K562 (cell line): ENCODE results near the gene CYP2D6. TPM values are rescaled to one million over a fixed set of nuclear protein-coding genes. Genes with fewer than 3 reads are reported as not detected.

Source experiments
- ATF3 ChIP-seq, 2 experiments: fragments of 450-650 bp in 1 of 2; sonication (generic) in 1 of 2; formaldehyde crosslinking in 1 of 2; IDR thresholded peaks in 1 of 2; conservative IDR thresholded peaks in 1 of 2; 2 replicates each; pipeline versions ENCODE4 v1.6.1 to v1.8.1; 2016 to 2023; ENCODE audit warnings: mild to moderate bottlenecking in 2 of 2, moderate library complexity in 2 of 2, inconsistent platforms in 1 of 2, missing genetic modification reagents in 1 of 2
- CREB1 ChIP-seq, 2 experiments: sonication (generic) in 1 of 2; formaldehyde crosslinking in 1 of 2; IDR thresholded peaks; 2 replicates each; pipeline versions ENCODE4 v1.6.1 to v1.8.0; 2012 to 2022; ENCODE audit warnings: inconsistent platforms in 1 of 2, mild to moderate bottlenecking in 1 of 2, missing genetic modification reagents in 1 of 2, moderate library complexity in 1 of 2
- CREB3 ChIP-seq: fragments of 450-650 bp; conservative IDR thresholded peaks from 2 replicates; pipeline ENCODE4 v1.6.1; 2016; ENCODE audit warnings: missing genetic modification characterization, low read depth, mild to moderate bottlenecking, missing compliant biosample characterization, moderate library complexity
- GTF2E2 ChIP-seq: fragments of 200-800 bp; sonication (Bioruptor generic); IDR thresholded peaks from 2 replicates; pipeline ENCODE4 v1.6.1; 2016; ENCODE audit warnings: missing genetic modification characterization, missing compliant biosample characterization
- ID3 ChIP-seq, 2 experiments: fragments of 250-450 bp in 1 of 2; fragments of 450-650 bp in 1 of 2; sonication (Bioruptor Pico) in 1 of 2; IDR thresholded peaks; 2 replicates each; pipeline versions ENCODE4 v1.6.1 to v1.8.0; 2016 to 2021; ENCODE audit warnings: mild to moderate bottlenecking in 2 of 2, moderate library complexity in 2 of 2, missing compliant biosample characterization in 1 of 2, missing genetic modification characterization in 1 of 2
- IRF9 ChIP-seq: fragments of 450-650 bp; IDR thresholded peaks from 2 replicates; pipeline ENCODE4 v1.6.1; 2016; ENCODE audit warnings: missing biosample characterization, missing genetic modification characterization
- KDM4B ChIP-seq, 2 experiments: fragments of 450-650 bp in 1 of 2; sonication (generic) in 1 of 2; IDR thresholded peaks; 2 replicates each; pipeline ENCODE4 v1.6.1; 2016 to 2017; ENCODE audit warnings: borderline replicate concordance in 2 of 2, antibody characterized with exemption in 1 of 2, low read depth in 1 of 2, mild to moderate bottlenecking in 1 of 2
- MEF2A ChIP-seq: IDR thresholded peaks from 2 replicates; pipeline ENCODE4 v1.6.1; 2011; ENCODE audit warnings: low read depth, mild to moderate bottlenecking, low read length, moderate library complexity; ENCODE audit not compliant: control insufficient read depth
- PBX2 ChIP-seq, 2 experiments: IDR thresholded peaks in 1 of 2; conservative IDR thresholded peaks in 1 of 2; 2 replicates each; pipeline ENCODE4 v1.6.1; 2016; ENCODE audit warnings: low read depth in 2 of 2, mild to moderate bottlenecking in 1 of 2, missing compliant biosample characterization in 1 of 2, missing genetic modification characterization in 1 of 2, moderate library complexity in 1 of 2
- PKNOX1 ChIP-seq: fragments of 450-650 bp; IDR thresholded peaks from 2 replicates; pipeline ENCODE4 v1.6.1; 2016
- RFX1 ChIP-seq: fragments of 450-650 bp; IDR thresholded peaks from 2 replicates; pipeline ENCODE4 v1.6.1; 2016; ENCODE audit warnings: mild to moderate bottlenecking, moderate library complexity
- SIN3A ChIP-seq, 2 experiments: fragments of 150-350 bp in 1 of 2; IDR thresholded peaks; 2 replicates each; pipeline ENCODE4 v1.6.1; 2011 to 2016; ENCODE audit warnings: borderline replicate concordance in 2 of 2, low read depth in 2 of 2, low read length in 2 of 2, mild to moderate bottlenecking in 2 of 2, moderate library complexity in 2 of 2; ENCODE audit not compliant: control insufficient read depth in 1 of 2
- ZC3H11A ChIP-seq: IDR thresholded peaks from 2 replicates; pipeline ENCODE4 v1.6.1; 2012; ENCODE audit warnings: low read depth, low read length, improper control_type of control experiment
- polyA plus RNA-seq, 8 experiments: library from polyadenylated mRNA; depleted of rRNA in 4 of 8; stranded (reverse) in 5 of 8; unstranded in 3 of 8; fragments of >200 nt; fragmentation: Nextera tagmentation in 2 of 8; fragmentation: Illumina TruSeq in 1 of 8; extraction: Ambion mirVana in 2 of 8; extraction: Trizol in 1 of 8; gene quantifications; 2 replicates each; pipeline versions ENCODE4 v1.2.1 to v1.2.3, GENCODE V29; 2011 to 2014; ENCODE audit warnings: inconsistent platforms in 1 of 8, missing spikeins in 1 of 8
- total RNA-seq, 7 experiments: library from RNA; depleted of rRNA in 6 of 7; stranded (reverse); fragments of >200 nt in 6 of 7; fragmentation: Illumina TruSeq in 2 of 7; extraction: Trizol in 2 of 7; gene quantifications; 2 replicates each; pipeline versions ENCODE4 v1.2.1 to v1.2.3, GENCODE V29; 2011 to 2021; ENCODE audit warnings: low replicate concordance in 1 of 7

Gene CYP2D6
- total and polyA plus RNA-seq, 9 of the 15 experiments (the other 6 are each of a cell fraction or from before 2014, with no cell fraction given), result 0.04 to 0.20 (median 0.09) TPM; not detected in 5

- TF ChIP-seq PBX2 (CRISPR knock-in tag; IDR thresholded peaks at IDR 0.05; ENCODE audit: low read depth), result peak; percentile 83
- peak; percentile 96 for TF ChIP-seq PBX2 (tag; conservative IDR thresholded peaks at IDR 0.05; ENCODE audit: low read depth)
- TF ChIP-seq KDM4B (IDR thresholded peaks at IDR 0.05; ENCODE audit: borderline replicate concordance in 2 of 2, low read depth in 1 of 2), result 0 out of 4 replicates have a peak, but pooled peaks of 1 of the 2 experiments have one; percentile 81
- TF ChIP-seq ATF3 (IDR thresholded peaks at IDR 0.05), result no peak
- TF ChIP-seq ATF3 (CRISPR knock-in tag; conservative IDR thresholded peaks at IDR 0.05), result no peak
- TF ChIP-seq MEF2A, result no peak
- peak; percentile 78 for TF ChIP-seq GTF2E2
- TF ChIP-seq RFX1, result peak; percentile 52
- peak; percentile 99 for TF ChIP-seq PKNOX1
- TF ChIP-seq SIN3A (IDR thresholded peaks at IDR 0.05; ENCODE audit: borderline replicate concordance in 2 of 2, control insufficient read depth in 1 of 2, low read depth in 2 of 2, low read length in 2 of 2), result peak in 1 of 2 experiments; percentile 20; a peak in 1 of 4 replicates
- no peak for TF ChIP-seq ZC3H11A
- TF ChIP-seq CREB1 (IDR thresholded peaks at IDR 0.05), result peak; percentile 86
- TF ChIP-seq CREB1 (CRISPR knock-in tag; IDR thresholded peaks at IDR 0.05), result peak; percentile 63
- TF ChIP-seq IRF9 (tag), result peak; percentile 76
- peak; percentile 90 for TF ChIP-seq CREB3
- TF ChIP-seq ID3 (CRISPR knock-in tag; IDR thresholded peaks at IDR 0.05), result no peak
- peak; percentile 87 for TF ChIP-seq ID3 (tag; IDR thresholded peaks at IDR 0.05)
Measured at GRCh38 chr22:42079319-42080251, 51.0 kb downstream of the CYP2D6 start, which contains the start of gene SMDT1 (continued).
